ENCODE measurements around the gene NEGR1.

The NEGR1 gene

GRCh38 chr1:72111662-72112061, 170.7 kb downstream of the NEGR1 start:
- no peak for FAIRE-seq

DNA sequence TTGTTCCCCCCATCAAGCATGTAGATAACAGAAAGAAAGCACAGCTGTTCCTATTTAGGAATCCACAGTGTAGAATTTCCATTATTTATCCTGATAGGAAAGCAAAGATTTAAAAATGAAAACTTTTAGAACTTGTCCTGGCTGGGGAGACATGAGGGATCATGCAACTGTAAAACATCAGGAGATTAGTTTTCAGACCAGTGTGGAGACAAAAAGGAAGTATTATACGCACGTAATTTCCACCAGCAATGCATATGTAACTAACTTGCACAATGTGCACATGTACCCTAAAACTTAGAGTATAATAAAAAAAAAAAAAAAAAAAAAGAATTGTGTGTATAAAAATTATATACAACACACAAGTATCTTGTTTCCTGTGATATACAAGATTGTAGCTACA, 172.4 kb downstream of the NEGR1 start:
- FAIRE-seq: no peak

DNA sequence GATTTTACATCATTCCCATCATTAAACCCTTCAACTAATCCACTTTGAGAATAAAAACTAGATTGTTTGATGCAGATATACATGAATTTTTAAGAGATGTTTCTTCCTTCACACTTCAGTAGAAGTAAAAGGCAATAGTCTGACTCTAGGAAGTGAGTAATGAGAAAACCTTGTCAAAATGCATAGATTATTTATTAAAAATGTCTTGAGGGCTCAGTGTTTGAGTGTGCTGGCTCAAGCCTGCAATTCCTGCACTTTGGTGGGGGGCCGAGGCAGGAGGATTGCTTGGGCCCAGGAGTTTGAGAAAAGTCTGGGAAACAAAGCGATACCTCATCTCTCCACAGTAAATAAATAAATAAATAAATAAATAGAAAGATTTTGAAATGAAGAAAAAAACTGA, 177.1 kb downstream of the NEGR1 start:
- FAIRE-seq: no peak

- FAIRE-seq: no peak
Measured at GRCh38 chr1:72101840-72102632, 180.3 kb downstream of the NEGR1 start.

DNA sequence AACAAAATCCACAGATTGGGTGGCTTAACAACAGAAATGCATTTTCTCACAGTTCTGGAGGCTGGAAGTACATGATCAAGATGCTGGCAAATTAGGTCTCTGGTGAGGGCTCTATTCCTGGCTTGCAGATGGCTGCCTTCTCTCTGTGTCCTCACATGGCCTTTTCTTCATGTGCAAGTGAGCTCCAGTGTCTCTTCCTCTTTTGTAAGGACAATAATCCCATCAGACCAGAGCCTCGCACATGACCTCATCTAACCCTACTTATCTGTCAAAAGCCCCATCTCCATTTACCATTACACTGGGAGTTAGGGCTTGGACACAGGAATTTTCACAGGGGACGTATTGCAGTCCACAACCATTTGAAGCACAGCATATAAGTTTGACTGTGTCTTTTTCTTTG, 181.6 kb downstream of the NEGR1 start:
- FAIRE-seq: no peak

DNA sequence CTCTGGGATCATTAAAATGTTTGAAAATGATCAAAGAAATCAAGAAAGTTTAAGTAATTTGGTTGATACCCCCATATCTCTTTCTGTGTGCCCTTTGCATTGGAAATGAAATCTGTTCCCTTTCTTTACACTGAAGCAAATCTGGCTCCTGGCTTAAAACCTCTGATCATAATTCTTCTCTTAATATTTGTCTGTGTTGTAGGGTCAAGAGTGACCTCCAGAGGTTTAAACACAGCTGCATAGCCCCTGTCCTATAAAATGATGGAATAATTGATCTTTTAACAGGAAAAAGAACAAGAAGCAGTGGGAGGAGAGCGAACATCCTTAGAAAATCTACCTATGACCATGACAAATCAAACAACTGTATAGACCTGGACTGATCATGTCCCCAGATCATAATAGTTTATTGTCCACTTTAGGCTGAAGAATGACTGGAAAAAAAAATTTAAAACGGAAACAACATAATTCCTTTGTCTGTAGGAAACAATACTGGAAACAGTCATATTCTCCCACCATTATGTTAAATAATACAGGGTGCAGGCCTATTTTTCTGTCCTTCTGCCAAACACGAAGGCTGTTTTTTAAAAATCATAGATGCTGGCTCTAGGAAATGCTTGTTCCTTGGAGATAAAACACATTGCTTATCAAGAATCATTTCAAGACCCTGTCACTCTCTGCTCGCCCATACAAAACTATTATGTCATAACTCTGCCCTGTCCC, 184.3 kb downstream of the NEGR1 start:
- FAIRE-seq: no peak

- no peak for FAIRE-seq
Measured at GRCh38 chr1:72094209-72094608, 188.1 kb downstream of the NEGR1 start.

GRCh38 chr1:72086394-72086793, 195.9 kb downstream of the NEGR1 start:
- no peak for FAIRE-seq

GRCh38 chr1:72075425-72075824, 206.9 kb downstream of the NEGR1 start:
- no peak for FAIRE-seq

- no peak for FAIRE-seq
Measured at GRCh38 chr1:72066431-72066830, 215.9 kb downstream of the NEGR1 start.

DNA sequence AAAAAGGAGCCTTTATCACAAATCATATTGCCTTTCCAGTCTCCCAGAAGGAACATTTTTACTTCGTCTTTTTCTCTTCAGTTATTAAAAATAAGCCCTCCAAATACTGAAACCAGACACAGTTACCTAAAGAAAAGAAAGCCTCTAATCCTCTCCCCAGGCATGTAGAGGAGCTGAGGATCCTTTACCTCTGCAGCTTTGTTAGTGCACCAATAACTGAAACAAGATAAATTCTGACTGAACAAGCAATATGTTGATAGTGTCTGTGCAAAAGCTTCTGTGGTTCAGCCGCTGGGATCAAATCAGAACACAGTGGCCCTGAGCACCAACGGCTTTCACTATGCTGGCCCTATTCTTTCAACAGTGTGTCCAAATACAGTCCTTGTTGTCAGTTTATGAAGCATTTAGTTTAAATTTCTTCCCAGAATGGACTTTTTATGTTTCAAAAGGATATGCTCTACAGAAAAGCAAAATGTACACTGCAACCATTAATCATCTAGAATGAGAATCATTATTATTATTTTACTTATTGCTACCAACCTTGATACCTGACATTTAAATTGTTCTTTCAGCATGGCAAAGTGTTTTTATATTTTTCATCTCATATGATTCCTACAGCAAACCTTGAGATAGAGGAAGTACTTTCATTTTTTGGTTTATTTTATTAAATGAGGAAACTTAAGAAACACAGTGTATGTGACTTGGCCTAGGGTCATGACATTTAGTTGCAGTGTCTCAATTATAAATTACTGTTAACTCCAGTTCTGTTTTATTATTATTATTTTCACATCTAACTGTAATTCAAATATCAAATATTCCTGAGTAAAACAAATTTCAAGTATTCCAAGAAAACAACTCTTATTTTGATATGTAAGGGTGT, 217.9 kb downstream of the NEGR1 start:
- no peak for FAIRE-seq

- FAIRE-seq: no peak
Measured at GRCh38 chr1:72063364-72064044, 218.8 kb downstream of the NEGR1 start.

DNA sequence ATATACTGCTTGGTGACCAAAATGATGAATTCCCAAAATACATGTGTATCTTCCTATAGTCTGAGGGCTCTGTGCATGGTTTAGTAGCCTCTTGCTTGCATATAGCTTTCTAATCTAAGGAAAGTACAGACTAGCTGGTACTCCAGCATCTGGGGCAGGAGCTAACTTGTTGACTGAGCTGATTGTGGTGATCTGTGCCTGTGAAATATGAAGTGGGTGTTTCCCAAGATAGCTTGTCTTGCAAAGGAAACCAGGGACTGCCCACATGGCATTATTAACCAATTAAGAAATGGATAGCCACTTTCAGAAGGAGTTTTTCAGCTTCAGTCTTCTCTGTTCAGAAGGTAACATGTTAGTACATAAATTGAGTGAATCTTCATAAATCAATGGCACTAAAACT, 219.8 kb downstream of the NEGR1 start:
- FAIRE-seq: no peak

DNA sequence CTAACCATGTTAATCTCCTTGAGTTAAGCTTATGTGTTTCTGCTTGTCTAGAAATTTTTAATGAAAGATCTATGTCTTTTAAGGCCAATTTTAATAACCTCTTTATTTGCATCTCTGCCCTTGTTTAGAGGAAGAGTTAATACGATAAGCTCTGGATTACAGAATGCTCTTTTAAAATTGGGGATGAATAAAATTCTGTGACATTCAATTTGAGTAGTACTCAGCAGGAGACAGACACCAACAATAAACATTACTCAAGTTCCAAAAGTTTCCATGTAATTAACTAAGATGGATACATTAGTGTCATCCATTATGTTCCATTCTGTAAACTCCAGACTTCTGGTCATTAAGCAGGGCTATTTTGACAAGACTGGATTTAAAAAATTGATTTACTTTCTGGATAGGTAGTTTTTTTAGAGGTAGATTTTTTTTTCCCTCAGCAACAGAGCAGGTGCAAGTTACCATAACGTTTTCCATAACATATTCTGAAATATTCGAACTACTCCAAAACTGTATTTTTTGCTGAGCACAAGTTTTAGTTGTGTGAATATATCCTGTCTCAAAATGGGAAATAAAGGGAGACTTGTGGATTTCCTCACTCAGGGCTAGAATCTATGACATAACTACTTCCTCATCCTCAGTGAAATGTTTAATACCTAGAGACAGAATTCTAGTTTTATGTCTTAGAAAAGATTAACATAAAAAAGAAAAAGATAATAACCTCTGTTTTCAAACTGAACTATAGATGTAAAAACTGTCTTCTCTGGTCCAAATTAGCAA, 221.7 kb downstream of the NEGR1 start:
- no peak for FAIRE-seq

GRCh38 chr1:72056516-72056915, 225.8 kb downstream of the NEGR1 start:
- no peak for FAIRE-seq

DNA sequence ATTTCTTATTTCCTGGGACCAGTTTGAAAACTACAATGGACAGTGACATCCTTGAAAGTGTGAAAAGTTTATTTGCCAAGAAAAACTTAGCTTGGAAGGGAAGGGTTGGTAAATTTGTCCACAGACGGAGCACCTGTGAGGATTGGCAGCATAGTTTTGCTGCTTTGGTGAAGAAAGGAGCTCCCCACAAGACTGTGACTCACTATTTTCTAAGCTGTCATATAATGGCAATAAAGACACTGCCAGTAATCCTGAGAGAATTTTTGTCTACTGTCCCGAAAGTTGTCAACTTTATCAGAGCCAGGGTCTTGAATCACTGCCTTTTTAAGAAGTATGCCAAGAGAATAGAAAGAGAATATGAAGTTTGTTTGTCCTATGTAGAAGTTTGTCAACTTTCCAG, 230.8 kb downstream of the NEGR1 start:
- no peak for FAIRE-seq

GRCh38 chr1:72050551-72050950, 231.8 kb downstream of the NEGR1 start:
- no peak for FAIRE-seq

DNA sequence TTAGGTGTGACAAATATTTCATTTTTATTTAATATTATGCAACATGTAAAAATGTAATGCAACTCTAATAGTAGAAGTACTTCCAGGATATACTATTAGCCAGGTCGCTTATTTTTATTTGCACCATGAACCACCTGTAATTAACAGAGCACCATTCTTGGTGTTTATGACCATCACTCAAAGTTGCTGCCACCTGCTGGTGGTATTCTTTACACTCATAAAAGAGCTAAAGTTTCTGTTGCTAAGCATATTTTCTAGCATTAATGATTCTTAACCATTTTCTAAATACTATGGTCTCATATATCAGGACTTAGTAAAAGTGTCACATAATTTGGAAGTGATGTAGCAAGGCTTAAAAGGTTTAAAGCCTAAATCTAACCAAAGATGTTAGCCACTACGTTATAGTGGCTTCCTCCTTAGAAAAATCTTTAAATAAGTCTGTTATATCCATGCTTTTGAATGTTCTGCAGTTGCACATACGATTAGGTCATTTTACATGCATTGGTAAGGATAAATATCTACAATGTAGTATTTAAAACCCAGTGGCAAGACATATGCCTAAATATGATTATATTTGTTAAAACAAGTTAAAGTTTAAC, 244.5 kb downstream of the NEGR1 start:
- peak; percentile 31 for FAIRE-seq

- no peak for FAIRE-seq
Measured at GRCh38 chr1:72034827-72035226, 247.5 kb downstream of the NEGR1 start.

- no peak for FAIRE-seq
Measured at GRCh38 chr1:72023063-72023930, 259.0 kb downstream of the NEGR1 start.

Measured in colon (tissue), 2 donors.